DMS79 (cell line): ENCODE data around the gene PRAMEF20.
"Not testable (repeated sequence)": the region's sequence is repeated elsewhere in the genome, so short reads cannot be mapped to it uniquely, and the experiment has no call there.

Source experiments
- DNase-seq: peaks from one replicate; lab custom pipeline; 2025; lab: John Stamatoyannopoulos, UW

The PRAMEF20 gene

DNA sequence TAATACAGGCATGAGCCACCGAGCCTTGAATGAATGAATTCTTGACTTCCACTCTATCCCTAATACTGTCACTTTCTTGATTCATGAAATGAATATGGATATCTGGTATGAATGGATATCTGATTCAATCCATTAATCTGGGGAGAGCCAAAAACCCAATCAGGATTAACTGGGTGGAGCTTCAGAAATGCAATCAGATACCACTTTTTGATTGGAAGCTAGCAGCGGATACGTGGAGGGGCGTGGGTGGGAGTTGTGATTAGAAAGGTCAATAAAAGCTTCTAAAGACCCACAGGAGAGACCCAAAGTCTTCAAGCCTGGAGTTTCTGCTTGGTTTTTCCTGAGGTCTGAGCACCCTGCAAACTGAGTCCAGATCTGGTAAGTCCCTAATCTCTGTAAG is at the start of gene PRAMEF20:
Gene PRAMEF20 (plus strand): TSS at position 301 of the 400 bp plus-strand sequence. CDS start 5,905 bp downstream, outside the sequence.
- DNase-seq: not testable (repeated sequence)

DNA sequence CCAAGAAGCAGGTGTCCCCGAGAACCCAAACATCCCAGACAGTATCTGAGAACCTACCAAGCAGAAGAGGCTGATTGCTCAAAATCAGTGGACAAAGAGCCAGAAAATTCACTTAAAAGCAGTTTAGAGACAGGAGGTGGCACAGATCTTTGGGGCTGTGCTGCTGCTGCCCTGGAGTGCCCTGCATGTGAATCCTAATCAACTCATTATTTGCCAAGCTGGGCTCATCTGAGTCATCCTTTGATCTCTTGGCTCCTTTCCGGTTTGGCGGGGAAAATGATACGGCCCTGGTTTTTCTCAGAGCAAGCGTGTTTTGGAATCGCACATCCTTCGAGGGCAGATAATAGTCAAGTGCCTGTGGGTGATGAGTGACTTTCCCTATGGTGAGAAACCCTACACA is 47.9 kb upstream of the PRAMEF20 start:
- not testable (repeated sequence) for DNase-seq

DNA sequence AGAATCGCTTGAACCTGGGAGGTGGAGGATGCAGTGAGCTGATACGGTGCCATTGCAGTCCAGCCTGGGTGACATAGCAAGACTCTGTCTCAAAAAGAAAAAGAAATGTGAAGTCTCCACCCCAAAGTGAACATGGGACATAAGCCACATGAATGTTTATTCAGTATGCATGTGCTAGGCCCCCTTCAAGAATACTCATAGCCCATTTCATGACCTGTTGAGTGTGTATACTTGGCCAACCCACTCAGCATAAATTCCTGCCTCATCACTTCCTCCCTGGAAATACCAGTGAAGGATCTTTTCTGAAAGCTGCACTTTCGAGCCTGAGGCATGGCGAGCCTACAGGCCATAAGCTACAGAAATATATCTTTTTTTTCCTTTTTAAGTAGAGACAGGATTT is 45.3 kb upstream of the PRAMEF20 start:
- DNase-seq: not testable (repeated sequence)

DNA sequence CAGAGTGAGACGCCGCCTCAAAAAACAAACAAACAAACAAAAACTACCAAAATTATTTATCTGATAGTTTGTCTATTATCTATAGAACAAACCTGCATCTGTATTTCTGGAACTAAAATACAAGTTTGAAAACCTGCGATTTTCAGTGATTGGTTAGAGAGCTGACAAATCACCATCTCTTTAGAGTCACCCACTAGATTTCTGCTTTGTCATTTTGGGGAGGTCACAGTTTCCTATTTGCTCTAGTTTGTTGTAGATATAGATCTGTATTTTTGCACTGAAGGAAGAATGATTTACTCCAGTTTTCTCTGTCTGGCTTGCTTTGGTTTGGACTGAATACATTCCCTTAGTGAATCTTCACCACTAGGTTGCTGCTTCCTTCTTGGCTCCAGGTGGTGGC is 43.7 kb upstream of the PRAMEF20 start:
- not testable (repeated sequence) for DNase-seq

GRCh38 chr1:13368544-13368943 is 41.7 kb upstream of the PRAMEF20 start:
- not testable (repeated sequence) for DNase-seq

DNA sequence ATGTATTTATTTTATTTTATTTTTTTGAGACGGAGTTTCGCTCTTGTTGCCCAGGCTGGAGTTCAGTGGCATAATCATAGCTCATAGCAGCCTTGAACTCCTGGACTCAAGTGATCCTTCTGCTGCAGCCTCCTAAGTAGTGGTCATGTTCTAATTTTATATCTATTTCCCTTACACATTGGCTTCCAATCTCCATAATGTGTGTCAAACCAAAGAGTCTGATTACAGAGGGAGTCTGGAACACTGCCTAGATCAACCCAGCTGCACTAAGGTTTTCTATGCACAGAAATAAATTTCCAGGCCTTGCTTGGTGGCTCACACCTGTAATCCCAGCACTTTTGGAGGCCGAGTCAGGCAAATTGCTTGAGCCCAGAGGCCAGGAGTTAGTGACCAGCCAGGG is 31.3 kb upstream of the PRAMEF20 start:
- not testable (repeated sequence) for DNase-seq

DNA sequence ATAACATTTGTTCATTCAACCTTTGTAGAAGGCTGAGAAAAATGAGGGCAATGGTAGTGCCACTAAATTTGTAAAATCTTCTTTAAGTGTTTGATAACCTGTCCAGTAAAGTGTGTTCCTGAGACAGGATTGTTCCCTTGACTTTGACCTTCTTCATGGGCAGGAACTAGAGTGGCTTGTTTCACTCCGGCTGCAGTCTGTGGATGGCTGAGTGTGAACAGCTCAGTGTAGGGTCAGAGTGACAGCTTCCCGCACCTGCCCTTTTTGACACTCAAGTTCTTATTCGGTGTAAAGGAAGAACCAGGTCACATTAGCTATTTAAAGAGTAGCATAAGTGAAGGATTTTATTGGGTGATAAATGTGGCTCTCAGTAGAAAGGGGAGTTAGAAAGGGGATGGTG is 29.9 kb upstream of the PRAMEF20 start:
- not testable (repeated sequence) for DNase-seq

DNA sequence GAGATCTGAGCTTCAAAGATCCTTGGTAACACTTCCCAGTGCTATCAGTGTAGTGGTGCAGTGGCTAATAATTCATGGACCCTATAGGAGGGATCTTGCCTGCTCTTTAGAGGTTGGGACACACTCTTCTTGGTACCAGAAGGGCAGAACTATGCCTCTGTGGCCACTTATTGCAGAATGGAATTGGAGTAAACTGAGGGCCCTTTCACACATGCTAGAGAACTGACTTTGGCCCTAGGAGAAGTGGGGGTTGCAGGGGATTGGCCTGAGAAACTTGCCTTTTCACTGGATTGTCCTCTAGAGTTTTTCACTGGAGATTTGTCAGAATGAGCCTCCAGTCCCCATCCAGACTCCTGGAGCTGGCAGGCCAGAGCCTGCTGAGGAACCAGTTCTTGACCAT is 20.9 kb upstream of the PRAMEF20 start, which contains the start of gene PRAMEF17:
Gene PRAMEF17 (plus strand): TSS at position 301 of the 400 bp plus-strand sequence. CDS start 26 bp downstream, at position 327.
- not testable (repeated sequence) for DNase-seq

DNA sequence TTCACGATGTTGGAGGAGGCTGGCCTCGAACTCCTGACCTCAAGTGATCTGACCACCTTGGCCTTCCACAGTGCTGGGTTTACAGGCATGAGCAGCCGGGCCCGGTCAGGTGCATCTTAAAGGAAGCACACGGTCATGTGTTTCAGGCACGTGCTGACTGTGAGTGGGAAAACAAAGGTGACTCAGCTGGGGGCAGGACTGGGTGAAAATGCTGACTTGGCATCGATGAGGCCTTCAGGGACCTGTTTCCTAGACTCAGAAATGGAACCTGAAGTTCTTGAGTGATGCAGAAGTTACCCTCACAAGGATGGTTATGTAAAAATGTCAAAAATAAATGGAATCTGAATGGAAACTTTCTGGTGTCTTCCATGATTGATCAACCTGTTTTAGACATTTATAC is 17.2 kb upstream of the PRAMEF20 start:
- DNase-seq: not testable (repeated sequence)

DNA sequence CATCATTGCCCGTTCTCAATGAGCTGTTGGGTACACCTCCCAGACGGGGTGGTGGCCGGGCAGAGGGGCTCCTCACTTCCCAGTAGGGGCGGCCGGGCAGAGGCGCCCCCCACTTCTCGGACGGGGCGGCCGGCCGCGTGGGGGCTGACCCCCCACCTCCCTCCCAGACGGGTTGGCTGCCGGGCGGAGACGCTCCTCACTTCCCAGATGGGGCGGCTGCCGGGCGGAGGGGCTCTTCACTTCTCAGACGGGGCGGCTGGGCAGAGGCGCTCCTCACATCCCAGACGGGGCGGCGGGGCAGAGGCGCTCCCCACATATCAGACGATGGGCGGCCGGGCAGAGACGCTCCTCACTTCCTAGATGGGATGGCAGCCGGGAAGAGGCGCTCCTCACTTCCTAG is 15.5 kb upstream of the PRAMEF20 start:
- DNase-seq: not testable (repeated sequence)

GRCh38 chr1:13395311-13395710 is 14.9 kb upstream of the PRAMEF20 start:
- not testable (repeated sequence) for DNase-seq

DNA sequence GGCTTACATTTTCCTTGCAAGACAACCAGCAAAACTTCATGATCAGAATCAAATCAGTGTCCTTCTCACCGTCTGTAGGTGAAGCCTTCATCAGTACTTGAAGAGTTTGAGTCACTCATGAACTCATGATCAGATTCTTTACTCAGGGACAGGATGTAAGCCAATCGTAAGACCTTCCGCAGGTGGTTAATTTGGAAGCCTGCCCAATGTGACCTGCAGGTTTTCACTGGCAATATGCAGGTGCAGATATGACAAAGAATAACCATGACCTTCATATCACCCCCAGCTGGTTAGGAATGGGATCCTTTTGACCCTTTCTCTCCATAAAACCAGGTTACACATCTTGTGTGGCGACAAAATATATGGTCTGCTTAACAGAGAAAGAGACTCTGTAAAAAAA is 2.4 kb upstream of the PRAMEF20 start:
- no peak for DNase-seq

GRCh38 chr1:13430495-13430894 is 20.2 kb downstream of the PRAMEF20 start:
- DNase-seq: no peak

DNA sequence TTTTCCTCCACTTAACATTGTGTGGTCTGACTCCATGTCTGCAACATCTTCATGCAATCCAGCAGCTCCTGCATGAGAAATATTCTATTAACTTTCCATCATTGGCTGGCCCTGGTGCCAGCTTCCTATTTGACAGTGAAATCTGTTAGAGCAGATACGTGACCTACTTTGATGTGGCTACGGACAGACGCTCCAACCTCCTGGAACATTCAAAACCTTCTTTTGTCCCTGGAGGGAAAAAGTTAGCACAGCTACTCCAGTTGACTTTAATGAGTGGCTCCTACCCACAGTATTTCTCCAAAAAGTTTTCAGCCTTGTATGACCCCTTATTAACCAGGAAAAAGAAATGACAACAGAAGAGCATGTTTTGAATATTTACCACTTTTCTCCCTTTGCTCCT is 22.0 kb downstream of the PRAMEF20 start:
- DNase-seq: no peak

GRCh38 chr1:13433694-13434358 is 23.6 kb downstream of the PRAMEF20 start:
- DNase-seq: not testable (repeated sequence)

DNA sequence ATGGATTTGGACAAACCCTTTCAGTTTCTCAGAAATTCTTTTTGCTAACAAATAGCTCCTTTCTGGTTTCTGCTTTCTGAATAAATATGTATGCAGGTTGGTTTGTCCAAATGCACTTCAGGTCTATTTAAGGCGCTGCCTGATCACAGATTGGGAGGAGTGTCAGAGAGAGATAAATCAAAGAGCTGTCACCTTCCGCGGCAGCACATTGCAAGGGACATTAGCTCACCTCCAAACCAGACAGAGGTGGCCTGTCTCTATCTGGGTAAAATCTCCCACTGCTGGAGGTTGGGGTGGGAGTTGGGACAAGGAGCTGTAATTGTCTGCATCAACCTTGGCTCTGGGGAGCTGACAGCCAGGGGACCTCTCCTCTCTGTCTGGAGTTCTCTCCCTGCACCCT is 25.2 kb downstream of the PRAMEF20 start:
- DNase-seq: no peak

DNA sequence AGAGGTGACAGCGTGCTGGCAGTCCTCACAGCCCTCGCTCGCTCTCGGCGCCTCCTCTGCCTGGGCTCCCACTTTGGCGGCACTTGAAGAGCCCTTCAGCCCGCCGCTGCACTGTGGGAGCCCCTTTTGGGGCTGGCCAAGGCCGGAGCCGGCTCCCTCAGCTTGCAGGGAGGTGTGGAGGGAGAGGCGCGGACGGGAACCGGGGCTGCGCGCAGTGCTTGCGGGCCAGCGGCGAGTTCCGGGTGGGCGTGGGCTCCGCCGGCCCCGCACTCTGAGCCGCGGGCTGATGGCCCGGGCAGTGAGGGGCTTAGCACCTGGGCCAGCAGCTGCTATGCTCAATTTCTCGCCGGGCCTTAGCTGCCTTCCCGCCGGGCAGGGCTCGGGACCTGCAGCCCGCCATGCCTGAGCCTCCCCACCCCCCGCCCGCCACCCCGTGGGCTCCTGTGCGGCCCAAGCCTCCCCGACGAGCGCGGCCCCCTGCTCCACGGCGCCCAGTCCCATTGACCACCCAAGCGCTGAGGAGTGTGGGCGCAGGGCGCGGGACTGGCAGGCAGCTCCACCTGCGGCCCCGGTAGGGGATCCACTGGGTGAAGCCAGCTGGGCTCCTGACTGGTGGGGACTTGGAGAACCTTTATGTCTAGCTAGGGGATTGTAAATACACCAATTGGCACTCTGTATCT is 29.0 kb downstream of the PRAMEF20 start:
- not testable (repeated sequence) for DNase-seq

- no peak for DNase-seq
These were observed 33.2 kb downstream of the PRAMEF20 start for GRCh38 chr1:13443335-13443979.

DNA sequence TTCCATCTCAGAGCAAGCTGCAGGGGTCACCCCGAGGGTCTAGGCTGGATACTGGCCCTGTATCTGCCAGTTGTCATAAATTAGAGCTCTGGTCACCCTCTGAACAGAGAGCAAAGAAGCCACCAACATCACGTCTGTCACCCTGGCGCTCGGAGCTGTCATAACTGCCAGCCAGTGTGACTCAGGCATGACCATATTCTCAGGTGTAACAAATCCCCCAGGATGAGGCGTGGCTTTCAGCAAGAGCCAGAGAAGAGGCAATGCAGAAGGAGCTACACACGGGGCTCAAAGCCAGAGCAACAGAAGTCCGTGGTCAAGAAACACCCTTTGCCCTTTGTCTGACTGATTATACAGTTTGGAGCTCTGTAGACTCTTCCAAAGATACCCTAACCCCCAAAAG is 40.0 kb downstream of the PRAMEF20 start:
- no peak for DNase-seq

DNA sequence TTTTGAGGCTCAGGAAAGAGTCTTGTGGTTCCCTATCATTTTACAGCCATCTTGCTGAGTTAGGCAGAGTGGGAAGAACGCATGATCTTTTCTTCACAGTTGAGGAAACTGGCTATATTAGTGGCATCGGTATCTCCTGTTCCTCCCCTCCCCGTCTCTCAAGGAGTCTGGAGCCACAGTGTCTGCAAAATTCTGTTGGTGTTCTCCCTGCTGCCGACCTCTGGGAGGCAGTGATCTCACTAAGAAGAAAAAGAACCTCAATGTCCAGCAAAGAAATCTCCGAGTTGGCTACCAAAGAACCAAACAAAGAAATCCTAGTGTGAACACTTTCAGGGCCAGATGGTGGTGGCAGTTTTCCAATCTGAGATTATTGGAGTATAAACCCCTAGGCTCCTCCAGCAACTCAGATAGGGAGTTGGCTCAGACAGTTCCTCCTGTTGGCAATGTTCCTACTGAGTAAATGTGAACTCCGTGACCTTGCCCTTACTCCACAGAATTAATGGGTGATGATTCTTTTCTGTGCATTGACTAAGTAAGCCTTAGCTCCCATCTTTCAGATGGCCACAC is 41.2 kb downstream of the PRAMEF20 start:
- DNase-seq: no peak

GRCh38 chr1:13456904-13457532 is 46.8 kb downstream of the PRAMEF20 start:
- DNase-seq: no peak

DNA sequence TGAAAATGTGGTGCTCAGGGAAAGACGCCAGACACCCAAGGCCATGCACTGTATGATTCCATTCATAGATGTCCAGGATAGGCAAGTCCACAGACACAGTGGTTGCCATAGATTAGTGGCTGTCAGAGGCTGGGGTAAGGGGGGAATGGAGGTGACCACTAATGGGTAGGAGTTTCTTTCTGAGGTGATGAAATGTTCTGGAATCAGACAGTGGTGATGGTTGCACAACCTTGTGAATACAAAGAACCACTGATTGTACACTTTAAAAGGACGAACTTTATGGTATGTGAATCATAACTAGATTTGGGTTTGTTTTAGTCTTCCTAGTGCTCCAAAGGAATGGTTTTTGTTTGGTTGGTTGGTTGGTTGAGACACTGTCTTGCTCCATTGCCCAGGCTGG is 51.7 kb downstream of the PRAMEF20 start:
- DNase-seq: no peak
